ENCODE results near the gene MMP11.

MMP11 gene

DNA sequence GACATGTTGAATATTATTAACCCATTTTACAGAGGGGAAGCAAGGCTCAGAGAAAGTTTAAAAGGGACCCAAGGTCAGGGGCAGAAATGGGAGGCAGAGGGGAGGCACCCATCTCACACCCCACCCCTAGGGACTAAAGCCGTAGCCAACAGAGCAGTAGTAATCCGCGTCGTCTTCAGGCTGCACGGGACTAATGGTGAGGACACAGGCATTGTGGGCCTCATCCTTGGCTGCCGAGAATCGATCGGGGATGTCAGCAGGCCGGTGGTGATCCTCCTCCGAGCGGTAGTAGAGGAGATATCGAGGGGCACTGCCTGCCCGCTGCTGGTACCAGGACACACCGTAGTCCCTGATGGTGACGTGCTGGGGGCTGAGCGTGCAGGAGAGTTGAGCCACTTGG, 19.9 kb upstream of the MMP11 start:
- TF ChIP-seq, protein P1, sequence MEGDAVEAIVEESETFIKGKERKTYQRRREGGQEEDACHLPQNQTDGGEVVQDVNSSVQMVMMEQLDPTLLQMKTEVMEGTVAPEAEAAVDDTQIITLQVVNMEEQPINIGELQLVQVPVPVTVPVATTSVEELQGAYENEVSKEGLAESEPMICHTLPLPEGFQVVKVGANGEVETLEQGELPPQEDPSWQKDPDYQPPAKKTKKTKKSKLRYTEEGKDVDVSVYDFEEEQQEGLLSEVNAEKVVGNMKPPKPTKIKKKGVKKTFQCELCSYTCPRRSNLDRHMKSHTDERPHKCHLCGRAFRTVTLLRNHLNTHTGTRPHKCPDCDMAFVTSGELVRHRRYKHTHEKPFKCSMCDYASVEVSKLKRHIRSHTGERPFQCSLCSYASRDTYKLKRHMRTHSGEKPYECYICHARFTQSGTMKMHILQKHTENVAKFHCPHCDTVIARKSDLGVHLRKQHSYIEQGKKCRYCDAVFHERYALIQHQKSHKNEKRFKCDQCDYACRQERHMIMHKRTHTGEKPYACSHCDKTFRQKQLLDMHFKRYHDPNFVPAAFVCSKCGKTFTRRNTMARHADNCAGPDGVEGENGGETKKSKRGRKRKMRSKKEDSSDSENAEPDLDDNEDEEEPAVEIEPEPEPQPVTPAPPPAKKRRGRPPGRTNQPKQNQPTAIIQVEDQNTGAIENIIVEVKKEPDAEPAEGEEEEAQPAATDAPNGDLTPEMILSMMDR (IDR thresholded peaks at IDR 0.05; ENCODE audit: control insufficient read depth, insufficient read depth, low read depth, low read length, missing control alignments) = no peak
- no peak overlapping the region for H3K4me3 ChIP-seq (ENCODE audit: control insufficient read depth, low read depth, low read length)
- DNase-seq (ENCODE audit: low read depth) = no peak

DNA sequence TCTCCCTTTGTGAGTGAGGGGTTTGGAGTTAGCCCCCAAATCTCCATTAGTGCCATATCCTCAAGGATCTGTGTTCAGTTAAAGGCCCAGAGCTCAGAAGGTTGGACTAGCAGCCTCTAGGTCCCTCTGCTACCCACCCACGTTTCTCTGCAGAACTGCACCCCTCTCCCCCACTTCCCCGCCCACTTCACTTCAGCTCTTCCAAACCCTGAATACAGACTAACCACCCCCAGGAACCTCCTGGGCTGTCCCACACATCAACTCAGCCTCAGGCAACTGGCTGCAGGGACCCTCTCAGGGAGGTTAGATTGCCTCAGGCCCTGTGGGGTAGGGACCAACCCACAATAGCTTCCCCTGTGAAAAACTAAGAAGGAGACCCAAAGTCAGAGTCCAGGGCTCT, 19.3 kb upstream of the MMP11 start:
- TF ChIP-seq, protein P1 (IDR thresholded peaks at IDR 0.05; ENCODE audit: control insufficient read depth, insufficient read depth, low read depth, low read length, missing control alignments) = no peak
- DNase-seq (ENCODE audit: low read depth) = no peak
- no peak overlapping the region for H3K4me3 ChIP-seq (ENCODE audit: control insufficient read depth, low read depth, low read length)

DNA sequence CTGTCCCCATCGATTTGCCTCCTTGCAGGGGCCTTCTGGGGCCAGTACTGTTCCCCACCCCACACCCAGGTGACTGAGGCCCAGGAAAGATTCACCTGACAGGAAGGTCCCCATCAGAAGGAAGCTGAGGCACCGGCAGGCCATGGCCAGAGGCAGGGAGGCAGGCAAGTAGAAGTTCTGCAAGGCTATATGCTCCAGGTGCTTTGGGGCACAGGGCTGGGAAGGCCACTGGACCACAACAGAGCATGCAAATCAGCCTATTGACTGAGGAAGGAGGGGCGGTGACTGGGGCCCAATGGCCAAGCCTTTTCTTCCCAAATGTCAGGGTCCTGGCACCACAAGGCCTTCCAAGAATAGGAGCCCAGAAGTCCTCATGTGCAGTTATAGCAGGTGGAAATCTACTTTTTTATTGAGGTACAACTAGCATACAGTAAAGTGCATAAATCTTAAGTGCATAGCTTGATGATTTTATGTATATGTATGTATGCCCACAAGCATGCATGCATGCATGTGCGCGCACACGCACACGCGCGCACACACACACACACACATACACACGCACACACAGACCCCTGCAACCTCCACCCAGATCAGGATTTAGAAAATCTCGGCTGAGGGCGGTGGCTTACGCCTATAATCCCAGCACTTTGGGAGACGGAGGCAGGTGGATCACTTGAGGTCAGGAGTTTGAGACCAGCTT, 18.3 kb upstream of the MMP11 start, which contains the start of gene VPREB3:
Gene VPREB3, minus strand, starts transcription at position 206 of the 700 bp plus-strand sequence. Its CDS starts 62 bp downstream, at position 144.
- H3K4me3 ChIP-seq (ENCODE audit: control insufficient read depth, low read depth, low read length) = no peak within 1 kb of the TSS
- TF ChIP-seq, protein P1 (IDR thresholded peaks at IDR 0.05; ENCODE audit: control insufficient read depth, insufficient read depth, low read depth, low read length, missing control alignments) = no peak
- no peak for DNase-seq (ENCODE audit: low read depth)

DNA sequence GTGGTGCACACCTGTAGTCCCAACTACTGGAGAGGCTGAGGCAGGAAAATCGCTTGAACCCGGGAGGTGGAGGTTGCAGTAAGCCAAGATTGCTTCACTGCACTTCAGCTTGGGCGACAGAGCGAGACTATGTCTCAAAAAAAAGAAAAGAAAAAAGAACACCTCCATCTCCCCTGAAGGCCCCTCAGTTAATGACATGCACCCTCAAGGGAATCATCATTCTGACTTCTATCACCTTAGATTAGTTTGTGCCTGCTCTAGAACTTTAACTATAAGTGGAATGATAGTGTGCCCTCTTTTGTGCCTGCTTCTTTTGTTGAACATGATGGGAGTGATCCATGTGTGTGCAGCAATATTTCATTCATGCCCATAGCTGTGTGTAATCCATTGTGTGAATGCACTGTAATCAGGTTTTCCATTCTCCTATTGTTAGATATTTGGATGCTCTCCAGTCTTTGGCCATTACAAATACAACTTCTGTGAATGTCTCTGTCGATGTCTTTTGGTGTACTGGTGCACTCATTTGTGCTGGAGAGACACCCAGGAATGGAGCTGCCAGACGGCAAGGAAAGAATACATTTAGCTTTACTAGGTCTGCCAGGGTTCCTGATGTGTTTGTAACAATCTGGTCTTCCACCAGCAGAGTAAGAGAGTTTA, 17.5 kb upstream of the MMP11 start:
- TF ChIP-seq, protein P1 (IDR thresholded peaks at IDR 0.05; ENCODE audit: control insufficient read depth, insufficient read depth, low read depth, low read length, missing control alignments) = no peak
- DNase-seq (ENCODE audit: low read depth) = no peak
- no peak overlapping the region for H3K4me3 ChIP-seq (ENCODE audit: control insufficient read depth, low read depth, low read length)

DNA sequence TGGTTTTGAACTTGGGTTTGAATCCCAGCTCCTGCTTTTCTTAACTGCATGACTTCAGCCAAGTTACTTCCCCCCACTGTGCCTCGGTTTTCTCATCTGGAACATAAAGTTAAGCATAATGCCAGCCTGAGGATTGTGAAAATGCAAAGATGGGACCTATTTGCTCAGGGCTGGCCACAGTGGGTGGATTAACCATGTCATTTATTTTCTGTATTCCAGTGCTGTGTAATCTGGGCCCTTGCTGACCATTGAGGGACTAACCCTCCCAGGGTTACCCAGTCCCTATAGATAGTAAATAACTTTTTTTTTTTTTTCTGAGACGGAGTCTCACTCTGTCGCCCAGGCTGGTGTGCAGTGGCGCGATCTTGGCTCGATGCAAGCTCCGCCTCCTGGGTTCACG, 16.9 kb upstream of the MMP11 start:
- no peak for DNase-seq (ENCODE audit: low read depth)
- no peak overlapping the region for H3K4me3 ChIP-seq (ENCODE audit: control insufficient read depth, low read depth, low read length)
- TF ChIP-seq, protein P1 (IDR thresholded peaks at IDR 0.05; ENCODE audit: control insufficient read depth, insufficient read depth, low read depth, low read length, missing control alignments) = no peak

DNA sequence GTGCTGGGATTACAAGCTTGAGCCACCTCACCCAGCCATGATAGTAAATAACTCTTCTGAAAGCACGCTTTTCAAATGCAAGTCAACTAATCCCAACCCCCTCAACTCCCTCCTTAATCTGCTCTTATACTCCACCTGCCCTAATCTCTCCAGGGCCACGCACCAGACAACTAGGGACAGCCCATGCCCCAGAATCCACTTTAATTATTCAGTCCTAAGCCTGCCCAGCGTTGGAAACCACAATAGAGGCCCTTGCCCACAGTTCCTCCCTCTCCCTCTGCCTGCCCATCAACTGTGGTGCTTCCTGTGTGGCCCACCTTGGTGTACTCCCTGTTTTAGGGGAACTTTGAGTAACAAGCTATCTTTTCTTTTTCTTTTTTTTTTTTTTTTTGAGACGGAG, 15.8 kb upstream of the MMP11 start:
- H3K4me3 ChIP-seq (ENCODE audit: control insufficient read depth, low read depth, low read length) = no peak overlapping the region

More for the DNA sequence above, 15.8 kb upstream of the MMP11 start:
- TF ChIP-seq, protein P1 (IDR thresholded peaks at IDR 0.05; ENCODE audit: control insufficient read depth, insufficient read depth, low read depth, low read length, missing control alignments) = no peak
- no peak for DNase-seq (ENCODE audit: low read depth)

All from AG09309 (cell line).